Thymus (tissue), 11 donors: ENCODE data around the gene NXPH1. TPM values are rescaled to one million over a fixed set of nuclear protein-coding genes. Genes with fewer than 3 reads are reported as not detected.

Source experiments
- DNase-seq, 9 donors: peaks; one replicate each; pipeline ENCODE4 v3.0.0-alpha.2; 2013; ENCODE audit warnings: low spot score in 9 of 9, low read depth in 6 of 9, missing footprints in 1 of 9
- H3K27ac ChIP-seq, 2 donors: one replicate each; pipeline ENCODE4 v1.5.1; 2013; ENCODE audit warnings: control low read depth in 1 of 2, low read depth in 1 of 2, low read length in 1 of 2, mild to moderate bottlenecking in 1 of 2, moderate library complexity in 1 of 2
- H3K27me3 ChIP-seq, 2 donors: one replicate each; pipeline ENCODE4 v1.5.1; 2013; ENCODE audit warnings: low read length in 1 of 2; ENCODE audit not compliant: control insufficient read depth in 2 of 2, insufficient read depth in 1 of 2
- H3K36me3 ChIP-seq, 2 donors: one replicate each; pipeline ENCODE4 v1.5.1; 2013; ENCODE audit warnings: low read length in 1 of 2, mild to moderate bottlenecking in 1 of 2, moderate library complexity in 1 of 2; ENCODE audit not compliant: control insufficient read depth in 2 of 2, insufficient read depth in 2 of 2
- H3K4me1 ChIP-seq, 2 donors: one replicate each; pipeline ENCODE4 v1.5.1; 2013; ENCODE audit warnings: low read length in 2 of 2; ENCODE audit not compliant: control insufficient read depth in 2 of 2, insufficient read depth in 2 of 2
- H3K4me3 ChIP-seq, 2 donors: one replicate each; pipeline ENCODE4 v1.5.1; 2013; ENCODE audit warnings: low read length in 2 of 2, control low read depth in 1 of 2, mild to moderate bottlenecking in 1 of 2
- H3K9me3 ChIP-seq, 2 donors: one replicate each; pipeline ENCODE4 v1.5.1; 2013; ENCODE audit warnings: low read length in 1 of 2, mild to moderate bottlenecking in 1 of 2; ENCODE audit not compliant: control insufficient read depth in 2 of 2, insufficient read depth in 1 of 2
- WGBS: extraction: QIAGEN DNeasy Blood & Tissue Kit; methylation state at CpG from one replicate; pipeline ENCODE4 v1.1.7; 2013; 5-methylcytosine and 5-hydroxymethylcytosine counted together
- polyA plus RNA-seq: library from polyadenylated mRNA; stranded (reverse); fragments of 200-250 nt; gene quantifications from one replicate; pipeline ENCODE4 v1.2.3, GENCODE V29; 2013
- total RNA-seq: library from RNA; stranded (reverse); fragments of 120-200 nt; gene quantifications from one replicate; pipeline ENCODE4 v1.2.4, GENCODE V29; 2013
- donor health status: healthy.

NXPH1 gene
- total and polyA plus RNA-seq, 2 donors: 0.05 to 0.07 TPM

DNA sequence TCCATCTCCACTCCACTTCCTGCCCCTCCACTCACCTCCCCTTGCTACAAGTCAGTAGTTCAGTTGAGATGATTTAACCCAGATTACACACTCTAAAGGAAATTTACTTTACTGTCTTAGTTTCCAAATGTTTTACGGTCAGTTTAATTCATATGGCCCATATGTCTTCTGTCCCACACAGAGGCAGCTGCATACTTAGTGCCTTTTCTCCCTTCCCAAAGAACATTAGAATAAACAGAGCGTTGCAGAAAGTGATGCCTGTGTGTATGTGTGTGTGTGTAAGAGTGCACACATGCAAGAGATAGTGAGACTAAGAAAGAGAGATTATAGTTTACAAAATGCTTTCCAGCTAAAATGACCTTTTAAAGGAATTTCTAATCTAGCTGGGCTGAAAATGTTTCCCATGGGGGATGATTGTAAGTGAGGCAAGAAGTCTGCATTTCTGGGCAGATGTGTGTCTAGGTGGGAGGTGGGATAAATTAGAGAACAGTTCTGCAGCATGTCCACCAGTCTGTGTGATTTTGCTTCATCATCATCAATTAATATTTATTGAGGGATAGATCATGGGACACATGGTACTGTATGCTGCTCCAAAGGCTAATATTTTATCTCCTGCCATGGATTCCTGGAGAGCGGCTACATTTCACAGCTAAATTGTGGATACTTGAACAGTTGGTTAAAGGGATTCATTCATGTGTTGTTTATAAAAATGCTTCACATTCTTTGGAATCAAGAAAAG, 81.5 kb downstream of the NXPH1 start:
- Histone ChIP-seq H3K27ac (no peak overlapping the region), H3K36me3 (no peaks in the 10 kb centered on the region), H3K4me3 (no peak overlapping the region), H3K27me3 (no peaks in the 10 kb centered on the region), H3K4me1 (no peaks in the 10 kb centered on the region), H3K9me3 (no peaks in the 10 kb centered on the region)
- WGBS: 61% methylated on average over 3 of the region's 3 CpGs
- no peak for DNase-seq

DNA sequence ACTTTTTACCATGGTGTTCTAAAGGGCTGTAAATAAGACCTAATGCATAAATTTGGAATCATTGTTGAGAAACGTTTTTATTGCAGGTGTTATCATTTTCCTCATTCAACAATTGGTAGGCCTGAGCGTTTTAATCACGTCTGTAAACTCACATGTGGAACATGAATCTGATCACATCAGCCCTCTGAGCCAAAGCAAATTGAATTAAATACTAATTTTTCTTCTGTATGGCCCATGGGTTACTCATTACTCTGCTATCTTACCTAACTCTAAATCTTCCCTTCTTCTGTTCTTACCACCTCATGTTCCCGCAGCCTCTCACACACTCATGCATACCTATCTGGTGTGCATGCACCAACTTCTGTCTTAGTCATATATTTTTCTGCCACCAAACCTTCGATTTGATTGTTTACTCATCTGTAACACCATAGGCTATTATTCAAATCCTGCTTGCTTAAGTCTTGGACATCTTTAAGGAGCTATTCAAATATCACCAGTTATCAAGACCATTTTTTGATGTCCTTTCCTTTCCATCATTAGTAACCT, 82.3 kb downstream of the NXPH1 start:
- WGBS: 88% methylated on average over 5 of the region's 5 CpGs
- H3K4me1 ChIP-seq: no peaks in the 10 kb centered on the region
- no peak for DNase-seq

DNA sequence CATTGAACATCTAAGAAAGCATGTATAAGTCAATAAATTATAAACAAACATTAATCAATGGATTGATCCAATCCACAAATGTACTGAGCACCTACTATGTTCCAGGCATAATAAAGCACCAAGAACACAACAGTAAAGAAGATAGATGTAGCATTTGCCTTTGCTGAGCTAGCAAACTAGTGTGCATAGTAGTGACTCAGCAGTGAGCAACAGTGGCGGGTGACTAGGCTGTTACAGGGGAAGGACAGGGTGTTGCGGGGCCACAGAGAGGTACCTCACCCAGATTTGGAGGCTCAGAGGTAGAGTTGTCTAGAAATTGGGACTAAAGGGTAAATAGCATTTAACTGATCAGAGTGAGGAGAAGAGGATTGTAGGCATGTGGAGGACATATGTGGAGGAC, 83.6 kb downstream of the NXPH1 start:
- Histone ChIP-seq H3K27me3 (no peaks in the 10 kb centered on the region), H3K27ac (no peak overlapping the region), H3K4me1 (no peaks in the 10 kb centered on the region), H3K9me3 (no peaks in the 10 kb centered on the region), H3K4me3 (no peak overlapping the region), H3K36me3 (no peaks in the 10 kb centered on the region)
- WGBS: 95% methylated on average over 2 of the region's 2 CpGs
- DNase-seq: no peak

More for the DNA sequence above, 82.3 kb downstream of the NXPH1 start:
- Histone ChIP-seq H3K27ac (no peak overlapping the region), H3K36me3 (no peaks in the 10 kb centered on the region), H3K4me3 (no peak overlapping the region), H3K9me3 (no peaks in the 10 kb centered on the region), H3K27me3 (no peaks in the 10 kb centered on the region)

DNA sequence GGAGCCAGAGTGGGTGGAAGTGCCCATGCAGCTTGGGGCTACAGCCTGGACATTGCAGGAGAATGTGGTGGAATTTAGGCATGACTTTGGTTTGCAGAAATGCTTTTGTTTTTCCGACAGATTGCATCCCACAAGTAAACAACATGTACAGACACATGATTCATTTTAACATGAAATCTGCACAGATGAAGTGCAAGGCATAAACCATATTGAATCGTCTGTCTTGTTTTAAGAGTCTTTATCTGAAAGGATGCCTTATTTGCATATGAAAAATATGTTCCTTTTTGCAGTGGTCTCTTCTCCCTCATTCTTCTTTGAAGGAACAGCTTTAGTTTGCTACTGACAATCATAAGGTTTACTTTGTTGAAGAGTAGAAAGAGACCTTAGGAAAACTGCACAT, 94.9 kb downstream of the NXPH1 start:
- no peak overlapping the region for H3K27ac ChIP-seq
- no peaks in the 10 kb centered on the region for H3K36me3 ChIP-seq
- no peak overlapping the region for H3K4me3 ChIP-seq
- no peak for DNase-seq
- 90% methylated on average over 2 of the region's 2 CpGs for WGBS
- no peaks in the 10 kb centered on the region for H3K4me1 ChIP-seq
- peaks cover 0 to 5% of the 10 kb centered on the region in 2 donors for H3K9me3 ChIP-seq
- no peaks in the 10 kb centered on the region for H3K27me3 ChIP-seq

DNA sequence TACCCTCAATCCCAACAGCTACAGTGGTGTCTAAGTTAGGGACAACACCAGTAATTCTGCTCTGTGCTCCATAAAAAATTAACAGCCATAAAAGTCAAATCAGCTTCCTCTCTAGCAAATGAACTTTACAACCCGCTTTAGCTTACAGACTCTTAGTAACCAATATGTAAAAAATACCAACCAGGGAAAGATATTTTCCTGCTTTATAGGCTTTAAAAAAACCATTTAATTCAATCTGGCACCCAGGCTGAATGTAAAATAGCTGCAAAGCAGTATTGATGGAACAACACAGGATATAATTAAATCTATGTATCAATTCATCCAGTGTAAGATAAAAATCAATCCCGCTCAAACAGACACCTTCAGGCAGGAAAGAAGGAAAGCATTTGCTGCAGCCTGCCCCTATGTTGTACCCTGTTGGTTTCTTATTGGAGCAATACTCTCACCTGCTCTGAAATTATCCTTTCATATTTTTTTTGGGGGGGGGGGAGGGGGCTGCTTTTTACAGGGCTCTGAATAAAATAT, 98.6 kb downstream of the NXPH1 start:
- H3K4me1 ChIP-seq: no peaks in the 10 kb centered on the region
- 94% methylated on average over 2 of the region's 2 CpGs for WGBS
- no peak for DNase-seq
- no peak overlapping the region for H3K4me3 ChIP-seq
- no peaks in the 10 kb centered on the region for H3K9me3 ChIP-seq
- no peaks in the 10 kb centered on the region for H3K27me3 ChIP-seq
- H3K36me3 ChIP-seq: no peaks in the 10 kb centered on the region
- H3K27ac ChIP-seq: no peak overlapping the region

DNA sequence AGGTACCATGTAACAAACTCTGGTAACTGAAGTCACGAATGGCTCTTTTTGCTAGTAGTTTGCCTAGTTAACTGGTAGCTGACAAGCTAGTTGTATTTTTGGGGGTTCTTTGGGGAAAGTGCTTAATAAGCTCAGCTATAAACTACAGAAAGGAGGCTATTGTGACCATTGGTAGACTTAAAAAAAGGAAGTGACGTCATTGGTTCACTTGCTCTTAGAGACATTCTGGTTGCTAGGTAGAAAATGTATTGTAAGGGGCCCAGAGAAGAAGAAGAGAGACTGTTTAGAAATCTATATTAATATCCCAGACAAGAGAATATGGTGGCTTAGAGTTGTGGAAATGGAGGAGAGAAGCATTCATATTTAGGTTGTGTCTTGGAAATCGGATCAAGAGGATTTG, 103.0 kb downstream of the NXPH1 start:
- WGBS: 86% methylated on average over 3 of the region's 3 CpGs
- DNase-seq: no peak
- H3K36me3 ChIP-seq: no peaks in the 10 kb centered on the region

DNA sequence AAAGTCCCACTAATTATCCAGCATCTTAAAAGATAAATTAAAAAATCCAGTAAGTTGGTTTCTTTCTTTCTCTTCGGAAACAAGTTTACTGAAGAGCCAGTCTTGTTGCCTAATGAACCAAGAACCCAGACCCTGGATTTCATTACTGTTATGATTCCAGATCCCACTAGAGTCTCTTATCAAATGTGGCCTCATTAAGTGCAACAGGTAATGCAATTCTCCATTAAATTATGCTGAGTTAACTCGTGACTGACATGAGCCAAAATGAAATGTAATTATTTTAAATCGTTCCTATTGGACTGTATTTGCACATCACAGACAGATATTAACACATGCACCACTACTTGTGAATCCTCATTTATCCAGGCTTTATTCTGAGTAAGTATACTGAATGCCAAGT, 115.6 kb downstream of the NXPH1 start:
- no peaks in the 10 kb centered on the region for H3K9me3 ChIP-seq
- whole genome bisulfite sequencing: 89% methylated on average over 3 of the region's 3 CpGs
- no peaks in the 10 kb centered on the region for H3K27me3 ChIP-seq
- H3K4me3 ChIP-seq: no peak overlapping the region
- no peaks in the 10 kb centered on the region for H3K4me1 ChIP-seq
- no peak for DNase-seq
- H3K36me3 ChIP-seq: no peaks in the 10 kb centered on the region
- no peak overlapping the region for H3K27ac ChIP-seq

More for the DNA sequence above, 103.0 kb downstream of the NXPH1 start:
- no peaks in the 10 kb centered on the region for H3K27me3 ChIP-seq
- no peaks in the 10 kb centered on the region for H3K9me3 ChIP-seq
- H3K27ac ChIP-seq: no peak overlapping the region
- no peak overlapping the region for H3K4me3 ChIP-seq
- H3K4me1 ChIP-seq: no peaks in the 10 kb centered on the region

DNA sequence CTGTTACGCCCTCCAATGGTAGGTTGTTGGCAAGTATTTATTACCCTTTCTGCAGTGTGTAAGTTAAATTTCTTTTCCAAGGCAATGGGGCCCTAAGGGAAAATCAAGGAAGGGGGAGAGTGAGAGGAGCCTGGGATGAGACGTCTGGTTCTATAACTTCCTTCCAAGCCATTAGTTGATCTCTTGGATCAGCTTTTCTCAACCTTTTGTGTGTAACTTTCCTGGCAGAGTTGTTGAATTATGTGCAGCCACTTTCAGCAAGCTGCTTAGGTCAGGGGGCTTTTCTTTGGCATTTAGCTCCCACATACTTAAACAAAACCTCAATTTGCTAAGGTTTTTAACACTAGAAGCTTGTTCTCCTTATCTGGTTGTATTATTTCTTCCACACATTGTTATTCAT, 127.1 kb downstream of the NXPH1 start:
- H3K27ac ChIP-seq: no peak overlapping the region
- WGBS: 78% methylated on average over 2 of the region's 2 CpGs
- DNase-seq: no peak
- H3K4me1 ChIP-seq: no peaks in the 10 kb centered on the region
- no peak overlapping the region for H3K4me3 ChIP-seq
- no peaks in the 10 kb centered on the region for H3K27me3 ChIP-seq
- no peaks in the 10 kb centered on the region for H3K36me3 ChIP-seq
- H3K9me3 ChIP-seq: no peaks in the 10 kb centered on the region

DNA sequence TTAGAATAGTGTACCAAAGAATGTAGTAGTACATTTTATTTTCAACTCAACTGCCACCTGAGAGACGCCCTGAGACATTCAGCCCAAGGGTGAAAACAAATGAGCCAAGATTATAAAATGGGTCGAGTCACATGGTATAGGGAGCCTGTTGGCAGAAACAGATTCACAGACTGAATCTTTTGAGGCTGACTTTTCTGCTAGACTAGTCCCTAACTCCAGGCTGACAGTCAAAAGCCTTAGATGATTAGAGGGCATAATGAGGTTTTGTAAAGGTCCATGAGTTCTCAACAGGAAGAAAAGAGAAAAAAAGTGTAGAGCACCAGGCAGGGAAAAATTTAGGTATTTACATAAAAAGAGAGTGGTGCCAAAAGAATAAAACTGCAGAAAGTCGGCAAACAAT, 128.0 kb downstream of the NXPH1 start:
- H3K27me3 ChIP-seq: no peaks in the 10 kb centered on the region
- no peak overlapping the region for H3K4me3 ChIP-seq
- 79% methylated on average over 3 of the region's 3 CpGs for WGBS
- H3K4me1 ChIP-seq: no peaks in the 10 kb centered on the region
- no peaks in the 10 kb centered on the region for H3K9me3 ChIP-seq
- H3K36me3 ChIP-seq: no peaks in the 10 kb centered on the region
- H3K27ac ChIP-seq: no peak overlapping the region
- DNase-seq: no peak
